Measurements from ENCODE around the gene TAF5. TPM values are rescaled to one million over a fixed set of nuclear protein-coding genes. Genes with fewer than 3 reads are reported as not detected.

TAF5 gene
- total and polyA plus RNA-seq, 2 donors (not counting 3 experiments of a cell fraction or from before 2014, with no cell fraction given): 2.4 to 5.8 TPM

- CTCF ChIA-PET: interaction anchor here (0.5 to 2.7 kb wide), 19 partner anchors 9 to 420 kb away, joined by 3 to 29 read pairs (median 6); partner anchors contain the start of gene CNNM2
- Histone ChIP-seq H3K27ac (ENCODE audit: insufficient read depth, low read depth, low read length) (no peak overlapping the region), H3K9me3 (replicated peaks; ENCODE audit: control insufficient read depth, insufficient read depth, low read length) (no peaks in the 10 kb centered on the region), H3K9ac (replicated peaks; ENCODE audit: extremely low read depth, insufficient read depth, low read length) (no peak overlapping the region), H2AFZ (ENCODE audit: low read depth, low read length) (no peak overlapping the region), H3K4me2 (ENCODE audit: insufficient read depth, low read length) (no peak overlapping the region), H3K4me1 (ENCODE audit: control insufficient read depth, extremely low read depth, insufficient read depth, low read length) (no peaks in the 10 kb centered on the region), H4K20me1 (replicated peaks; ENCODE audit: control insufficient read depth, extremely low read depth, insufficient read depth, low read length) (no peaks in the 10 kb centered on the region), H3K79me2 (ENCODE audit: control insufficient read depth, insufficient read depth, low read length) (no peaks in the 10 kb centered on the region), H3K9me1 (replicated peaks; ENCODE audit: control insufficient read depth, extremely low read depth, insufficient read depth, low read length) (no peaks in the 10 kb centered on the region), H3K36me3 (ENCODE audit: control insufficient read depth in 2 of 2, extremely low read depth in 1 of 2, insufficient read depth in 2 of 2, low read length in 2 of 2) (peaks cover 2 to 5% of the 10 kb centered on the region in 2 experiments), H3K27me3 (ENCODE audit: control insufficient read depth in 2 of 2, insufficient read depth in 2 of 2, low read length in 2 of 2) (no peaks in the 10 kb centered on the region), H3K4me3 (replicated peaks in 1 of 3; ENCODE audit: insufficient read depth in 1 of 3, low read depth in 1 of 3, low read length in 3 of 3) (no peak overlapping the region)
- TF ChIP-seq, protein P1, sequence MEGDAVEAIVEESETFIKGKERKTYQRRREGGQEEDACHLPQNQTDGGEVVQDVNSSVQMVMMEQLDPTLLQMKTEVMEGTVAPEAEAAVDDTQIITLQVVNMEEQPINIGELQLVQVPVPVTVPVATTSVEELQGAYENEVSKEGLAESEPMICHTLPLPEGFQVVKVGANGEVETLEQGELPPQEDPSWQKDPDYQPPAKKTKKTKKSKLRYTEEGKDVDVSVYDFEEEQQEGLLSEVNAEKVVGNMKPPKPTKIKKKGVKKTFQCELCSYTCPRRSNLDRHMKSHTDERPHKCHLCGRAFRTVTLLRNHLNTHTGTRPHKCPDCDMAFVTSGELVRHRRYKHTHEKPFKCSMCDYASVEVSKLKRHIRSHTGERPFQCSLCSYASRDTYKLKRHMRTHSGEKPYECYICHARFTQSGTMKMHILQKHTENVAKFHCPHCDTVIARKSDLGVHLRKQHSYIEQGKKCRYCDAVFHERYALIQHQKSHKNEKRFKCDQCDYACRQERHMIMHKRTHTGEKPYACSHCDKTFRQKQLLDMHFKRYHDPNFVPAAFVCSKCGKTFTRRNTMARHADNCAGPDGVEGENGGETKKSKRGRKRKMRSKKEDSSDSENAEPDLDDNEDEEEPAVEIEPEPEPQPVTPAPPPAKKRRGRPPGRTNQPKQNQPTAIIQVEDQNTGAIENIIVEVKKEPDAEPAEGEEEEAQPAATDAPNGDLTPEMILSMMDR (IDR thresholded peaks at IDR 0.05; ENCODE audit: extremely low read depth in 1 of 2, insufficient read depth in 1 of 2, low read depth in 1 of 2, low read length in 2 of 2): peak; percentile 23 to 47
- no peak for TF ChIP-seq POLR2AphosphoS5 (IDR thresholded peaks at IDR 0.05; ENCODE audit: insufficient read depth, low read depth, low read length)
- dilution Hi-C loops (cut with MboI; ENCODE audit: extremely low pct_ligation_motif_present, low sequenced_read_pairs): no loop called here
- intact Hi-C loops (cut with micrococcal nuclease): loop anchor here (1.0 kb wide), 1 partner anchor 417 kb away; no protein-coding TSS in a partner anchor
- BruUV-seq (replicated peaks): no TSS peak
- POLR2A ChIA-PET: interaction anchor here (0.7 kb wide), 1 partner anchor 9 kb away, joined by 10 read pairs; no protein-coding TSS in a partner anchor
- FAIRE-seq: no peak
- peak; percentile 33 for DNase-seq (ENCODE audit: low read depth, low spot score)
Measured at GRCh38 chr10:103333934-103334520, 33.7 kb upstream of the TAF5 start.

- no peak overlapping the region for H3K9ac ChIP-seq (replicated peaks; ENCODE audit: extremely low read depth, insufficient read depth, low read length)
- H4K20me1 ChIP-seq (replicated peaks; ENCODE audit: control insufficient read depth, extremely low read depth, insufficient read depth, low read length): no peaks in the 10 kb centered on the region
- no peak for DNase-seq (ENCODE audit: low read depth, low spot score)
- no peak overlapping the region for H2AFZ ChIP-seq (ENCODE audit: low read depth, low read length)
- H3K9me3 ChIP-seq (replicated peaks; ENCODE audit: control insufficient read depth, insufficient read depth, low read length): no peaks in the 10 kb centered on the region
- ChIA-PET CTCF (interaction anchor here (0.5 to 2.7 kb wide), 17 partner anchors 9 to 421 kb away, joined by 3 to 29 read pairs (median 6); partner anchors contain the start of gene CNNM2), POLR2A (no interaction called here)
- intact Hi-C loops (cut with micrococcal nuclease) (loop anchor here (1.0 kb wide), 1 partner anchor 417 kb away; no protein-coding TSS in a partner anchor), dilution Hi-C loops (cut with MboI; ENCODE audit: extremely low pct_ligation_motif_present, low sequenced_read_pairs) (no loop called here)
- H3K79me2 ChIP-seq (ENCODE audit: control insufficient read depth, insufficient read depth, low read length): no peaks in the 10 kb centered on the region
- H3K4me1 ChIP-seq (ENCODE audit: control insufficient read depth, extremely low read depth, insufficient read depth, low read length): no peaks in the 10 kb centered on the region
- no peak overlapping the region for H3K4me3 ChIP-seq (replicated peaks in 1 of 3; ENCODE audit: insufficient read depth in 1 of 3, low read depth in 1 of 3, low read length in 3 of 3)
- H3K9me1 ChIP-seq (replicated peaks; ENCODE audit: control insufficient read depth, extremely low read depth, insufficient read depth, low read length): no peaks in the 10 kb centered on the region
- H3K36me3 ChIP-seq (ENCODE audit: control insufficient read depth in 2 of 2, extremely low read depth in 1 of 2, insufficient read depth in 2 of 2, low read length in 2 of 2): peaks cover 2 to 7% of the 10 kb centered on the region in 2 experiments
- no peak overlapping the region for H3K4me2 ChIP-seq (ENCODE audit: insufficient read depth, low read length)
- no peak overlapping the region for H3K27ac ChIP-seq (ENCODE audit: insufficient read depth, low read depth, low read length)
- no peaks in the 10 kb centered on the region for H3K27me3 ChIP-seq (ENCODE audit: control insufficient read depth in 2 of 2, insufficient read depth in 2 of 2, low read length in 2 of 2)
- no peak for TF ChIP-seq GATA2 (IDR thresholded peaks at IDR 0.05; ENCODE audit: insufficient read depth, insufficient read length, low read depth, low read length)
- TF ChIP-seq, protein P1 (IDR thresholded peaks at IDR 0.05; ENCODE audit: extremely low read depth in 1 of 2, insufficient read depth in 1 of 2, low read depth in 1 of 2, low read length in 2 of 2): no peak
- TF ChIP-seq MYC (IDR thresholded peaks at IDR 0.05; ENCODE audit: low read depth, low read length): no peak
- TF ChIP-seq POLR2A (IDR thresholded peaks at IDR 0.05; ENCODE audit: low read depth, low read length): no peak
- TF ChIP-seq POLR2AphosphoS5 (IDR thresholded peaks at IDR 0.05; ENCODE audit: insufficient read depth, low read depth, low read length): no peak
- TF ChIP-seq FOS (IDR thresholded peaks at IDR 0.05; ENCODE audit: borderline replicate concordance, insufficient read depth, low read length): no peak
- TF ChIP-seq MAX (IDR thresholded peaks at IDR 0.05; ENCODE audit: insufficient read depth, insufficient read length): no peak
- TF ChIP-seq JUN (IDR thresholded peaks at IDR 0.05; ENCODE audit: borderline replicate concordance, insufficient read depth, insufficient read length, low read depth): no peak
- no peak for TF ChIP-seq EZH2 (IDR thresholded peaks at IDR 0.05; ENCODE audit: borderline replicate concordance, low read depth, low read length, severe bottlenecking)
- no peak for FAIRE-seq
- BruUV-seq (replicated peaks): no TSS peak
Measured at GRCh38 chr10:103334567-103334966, 33.2 kb upstream of the TAF5 start.
